ENCODE measurements around the gene TCHH. TPM values are rescaled to one million over a fixed set of nuclear protein-coding genes. Genes with fewer than 3 reads are reported as not detected.

Gene TCHH
- polyA plus RNA-seq, result not detected in 2 replicates

GRCh38 chr1:152115344-152115743 is at the start of gene TCHH:
TCHH (minus strand) TSS chr1:152115444; CDS start chr1:152114080, 1,364 bp downstream.

GRCh38 chr1:152159144-152159543 is 43.9 kb upstream of the TCHH start, which contains the start of gene RPTN:
RPTN (minus strand) TSS chr1:152159228; CDS start chr1:152157889, 1,339 bp downstream.

GRCh38 chr1:152089014-152089674 is 26.1 kb downstream of the TCHH start, which contains the start of gene TCHHL1:
TCHHL1 (minus strand) TSS chr1:152089064; CDS start chr1:152088143, 921 bp downstream.

Other genes with a start within 250 kb of the TCHH start
- 18.5 and 18.7 TPM in 2 replicates for gene THEM4, start 205.9 kb downstream of the TCHH start, polyA plus RNA-seq
- 8.6 and 13.4 TPM in 2 replicates for gene S100A10, start 121.6 kb downstream of the TCHH start, polyA plus RNA-seq
- 7.3 TPM in 1 of 2 replicates, not detected in the other for gene S100A11, start 78.4 kb downstream of the TCHH start, polyA plus RNA-seq
- not detected in 2 replicates for gene TCHHL1, start 26.4 kb downstream of the TCHH start, polyA plus RNA-seq
- gene RPTN, start 43.8 kb upstream of the TCHH start, polyA plus RNA-seq, result not detected in 2 replicates
- 0.22 TPM in 1 of 2 replicates, not detected in the other for gene HRNR, start 108.7 kb upstream of the TCHH start, polyA plus RNA-seq
- gene FLG, start 209.8 kb upstream of the TCHH start, polyA plus RNA-seq, result 0.13 TPM in 1 of 2 replicates, not detected in the other
- gene FLG2, start 244.6 kb upstream of the TCHH start, polyA plus RNA-seq, result not detected in 2 replicates